Liver (tissue), 9 donors: ENCODE results near the gene NAPA. TPM values are rescaled to one million over a fixed set of nuclear protein-coding genes. Genes with fewer than 3 reads are reported as not detected.
A peak's percentile ranks its signal among the peaks of the same experiment; 100 is the strongest.

Experiments
- DNase-seq: peaks from one replicate; pipeline ENCODE4 v3.0.0-alpha.2; 2017; ENCODE audit warnings: low spot score
- H3K27ac ChIP-seq, 2 donors: one replicate each; pipeline ENCODE4 v1.7.0; 2013; ENCODE audit warnings: inconsistent platforms in 2 of 2, low read length in 2 of 2, control low read depth in 1 of 2, low read depth in 1 of 2, mild to moderate bottlenecking in 1 of 2
- H3K27me3 ChIP-seq, 4 donors: one replicate each; pipeline versions ENCODE4 v1.6.1 to v1.7.0; 2013; ENCODE audit warnings: low read length in 3 of 4, inconsistent platforms in 1 of 4, mild to moderate bottlenecking in 1 of 4, moderate library complexity in 1 of 4; ENCODE audit not compliant: control insufficient read depth in 4 of 4, insufficient read depth in 4 of 4
- H3K36me3 ChIP-seq, 4 donors: one replicate each; pipeline versions ENCODE4 v1.6.1 to v1.7.0; 2013; ENCODE audit warnings: low read length in 3 of 4, mild to moderate bottlenecking in 3 of 4, low read depth in 1 of 4, moderate library complexity in 1 of 4; ENCODE audit not compliant: control insufficient read depth in 4 of 4, insufficient read depth in 3 of 4
- H3K4me1 ChIP-seq, 4 donors: one replicate each; pipeline versions ENCODE4 v1.6.1 to v1.7.0; 2013; ENCODE audit warnings: low read length in 3 of 4, mild to moderate bottlenecking in 3 of 4, moderate library complexity in 1 of 4; ENCODE audit not compliant: control insufficient read depth in 4 of 4, insufficient read depth in 4 of 4
- H3K4me3 ChIP-seq, 3 donors: one replicate each; pipeline versions ENCODE4 v1.6.1 to v1.7.0; 2013; ENCODE audit warnings: low read length in 3 of 3, control low read depth in 1 of 3, low read depth in 1 of 3, mild to moderate bottlenecking in 1 of 3
- H3K9ac ChIP-seq, 2 donors: one replicate each; pipeline ENCODE4 v1.7.0; 2013; ENCODE audit warnings: low read length in 2 of 2, mild to moderate bottlenecking in 2 of 2, moderate library complexity in 2 of 2, control low read depth in 1 of 2, low read depth in 1 of 2
- H3K9me3 ChIP-seq, 4 donors: one replicate each; pipeline versions ENCODE4 v1.6.1 to v1.7.0; 2013; ENCODE audit warnings: low read length in 3 of 4; ENCODE audit not compliant: control insufficient read depth in 4 of 4
- EGR1 ChIP-seq, 2 donors: IDR thresholded peaks; 2 replicates each; pipeline ENCODE4 v1.6.1; 2016 to 2018; ENCODE audit warnings: antibody characterized with exemption in 2 of 2, low read depth in 2 of 2
- FOXA1 ChIP-seq: IDR thresholded peaks from 2 replicates; pipeline ENCODE4 v1.6.1; 2016; ENCODE audit warnings: antibody characterized with exemption
- GABPA ChIP-seq, 2 donors: IDR thresholded peaks in 1 of 2; conservative IDR thresholded peaks in 1 of 2; 2 replicates each; pipeline ENCODE4 v1.6.1; 2016; ENCODE audit warnings: antibody characterized with exemption in 2 of 2, mild to moderate bottlenecking in 1 of 2, moderate library complexity in 1 of 2
- MAX ChIP-seq: IDR thresholded peaks from 2 replicates; pipeline ENCODE4 v1.6.1; 2016; ENCODE audit warnings: antibody characterized with exemption
- NR2F2 ChIP-seq: IDR thresholded peaks from 2 replicates; pipeline ENCODE4 v1.6.1; 2016; ENCODE audit warnings: antibody characterized with exemption
- RAD21 ChIP-seq, 2 donors: IDR thresholded peaks; 2 replicates each; pipeline ENCODE4 v1.6.1; 2016; ENCODE audit warnings: antibody characterized with exemption in 2 of 2, mild to moderate bottlenecking in 2 of 2
- REST ChIP-seq: IDR thresholded peaks from 2 replicates; pipeline ENCODE4 v1.6.1; 2016; ENCODE audit warnings: antibody characterized with exemption, mild to moderate bottlenecking
- RXRA ChIP-seq, 2 donors: IDR thresholded peaks; 2 replicates each; pipeline ENCODE4 v1.6.1; 2017 to 2018; ENCODE audit warnings: antibody characterized with exemption in 2 of 2, mild to moderate bottlenecking in 1 of 2
- SP1 ChIP-seq: IDR thresholded peaks from 2 replicates; pipeline ENCODE4 v1.6.1; 2018; ENCODE audit warnings: antibody characterized with exemption, mild to moderate bottlenecking
- YY1 ChIP-seq: IDR thresholded peaks from 2 replicates; pipeline ENCODE4 v1.6.1; 2016; ENCODE audit warnings: antibody characterized with exemption, mild to moderate bottlenecking
- WGBS: extraction: QIAGEN DNeasy Blood & Tissue Kit; methylation state at CpG from one replicate; pipeline ENCODE4 v1.1.7; 2013; 5-methylcytosine and 5-hydroxymethylcytosine counted together
- polyA plus RNA-seq, 2 donors: library from polyadenylated mRNA; stranded (reverse) in 1 of 2; unstranded in 1 of 2; fragments of 200-250 nt in 1 of 2; fragments of >200 nt in 1 of 2; fragmentation: Nextera tagmentation in 1 of 2; extraction: Ambion mirVana in 1 of 2; gene quantifications; one replicate each; pipeline versions ENCODE4 v1.2.1 to v1.2.3, GENCODE V29; 2013 to 2015
- total RNA-seq, 2 donors: library from RNA; depleted of rRNA; stranded (reverse); fragments of >200 nt; gene quantifications; one replicate each; pipeline ENCODE4 v1.2.3, GENCODE V29; 2014
- TF ChIP-seq, protein P1 (sequence below): IDR thresholded peaks from 2 replicates; pipeline ENCODE4 v1.6.1; 2016; ENCODE audit warnings: antibody characterized with exemption
- TF ChIP-seq, protein P2 (sequence below): fragments of 150-350 bp; IDR thresholded peaks from 2 replicates; pipeline ENCODE4 v1.5.1; 2017; ENCODE audit warnings: improper control_type of control experiment, low read depth, low read length; ENCODE audit not compliant: missing input control
- donor health status: healthy.
- donor health status: healthy.
- donor health status: healthy.
- donor health status: healthy.
- donor health status: healthy.

The NAPA gene
- total and polyA plus RNA-seq, 4 donors: 73.4 to 132 (median 120) TPM

DNA sequence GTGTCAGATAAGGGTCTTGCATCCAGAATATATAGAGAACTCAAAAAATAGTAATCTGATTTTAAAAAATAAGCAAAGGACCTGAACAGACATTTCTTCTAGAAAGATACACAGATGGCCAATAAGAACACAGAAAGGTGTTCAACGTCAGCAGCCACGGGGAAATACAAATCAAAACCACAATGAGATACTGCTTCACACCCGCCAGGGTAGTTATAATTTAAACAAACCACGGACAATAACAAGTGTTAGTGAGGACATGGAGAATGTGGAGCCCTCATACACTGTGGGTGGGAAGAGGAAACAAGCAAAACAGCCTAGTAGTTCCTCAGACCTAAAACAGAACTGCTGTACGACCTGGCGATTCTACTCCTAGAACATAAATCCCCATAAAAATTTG, 26.7 kb upstream of the NAPA start:
- WGBS: 77% methylated on average over 6 of the region's 6 CpGs
- Histone ChIP-seq H3K27ac (no peak overlapping the region), H3K4me1 (peaks cover 0 to 6% (median 0%) of the 10 kb centered on the region in 4 donors), H3K27me3 (no peaks in the 10 kb centered on the region), H3K4me3 (no peak overlapping the region), H3K9me3 (no peaks in the 10 kb centered on the region), H3K9ac (no peak overlapping the region), H3K36me3 (no peaks in the 10 kb centered on the region)
- DNase-seq: no peak
- TF ChIP-seq SP1 (no peak), NR2F2 (no peak), REST (no peak)
- TF ChIP-seq, protein P1, sequence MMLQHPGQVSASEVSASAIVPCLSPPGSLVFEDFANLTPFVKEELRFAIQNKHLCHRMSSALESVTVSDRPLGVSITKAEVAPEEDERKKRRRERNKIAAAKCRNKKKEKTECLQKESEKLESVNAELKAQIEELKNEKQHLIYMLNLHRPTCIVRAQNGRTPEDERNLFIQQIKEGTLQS: no peak
- TF ChIP-seq, protein P2, sequence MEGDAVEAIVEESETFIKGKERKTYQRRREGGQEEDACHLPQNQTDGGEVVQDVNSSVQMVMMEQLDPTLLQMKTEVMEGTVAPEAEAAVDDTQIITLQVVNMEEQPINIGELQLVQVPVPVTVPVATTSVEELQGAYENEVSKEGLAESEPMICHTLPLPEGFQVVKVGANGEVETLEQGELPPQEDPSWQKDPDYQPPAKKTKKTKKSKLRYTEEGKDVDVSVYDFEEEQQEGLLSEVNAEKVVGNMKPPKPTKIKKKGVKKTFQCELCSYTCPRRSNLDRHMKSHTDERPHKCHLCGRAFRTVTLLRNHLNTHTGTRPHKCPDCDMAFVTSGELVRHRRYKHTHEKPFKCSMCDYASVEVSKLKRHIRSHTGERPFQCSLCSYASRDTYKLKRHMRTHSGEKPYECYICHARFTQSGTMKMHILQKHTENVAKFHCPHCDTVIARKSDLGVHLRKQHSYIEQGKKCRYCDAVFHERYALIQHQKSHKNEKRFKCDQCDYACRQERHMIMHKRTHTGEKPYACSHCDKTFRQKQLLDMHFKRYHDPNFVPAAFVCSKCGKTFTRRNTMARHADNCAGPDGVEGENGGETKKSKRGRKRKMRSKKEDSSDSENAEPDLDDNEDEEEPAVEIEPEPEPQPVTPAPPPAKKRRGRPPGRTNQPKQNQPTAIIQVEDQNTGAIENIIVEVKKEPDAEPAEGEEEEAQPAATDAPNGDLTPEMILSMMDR: no peak

DNA sequence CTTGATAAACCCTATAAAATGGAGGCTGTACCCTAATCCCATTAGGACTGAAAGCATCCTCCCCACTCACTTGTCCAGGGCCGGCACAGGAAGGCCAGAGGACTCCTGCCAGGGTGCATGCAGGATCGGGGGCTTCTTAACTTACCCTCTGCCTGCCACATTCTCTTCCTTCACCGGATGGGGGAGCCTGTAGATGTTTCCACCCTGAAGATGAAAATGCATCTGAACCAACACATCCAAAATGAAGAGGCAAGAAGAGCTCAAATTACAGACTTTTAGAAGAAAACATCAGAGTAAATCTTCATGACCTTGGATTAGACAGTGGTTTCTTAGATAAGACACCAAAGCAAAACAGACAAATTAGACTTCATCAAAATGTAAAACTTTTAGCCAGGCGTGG, 25.9 kb upstream of the NAPA start:
- TF ChIP-seq, protein P2: peak; percentile 16
- TF ChIP-seq EGR1 (IDR thresholded peaks at IDR 0.05; ENCODE audit: low read depth in 2 of 2) (no peak), YY1 (no peak), GABPA (IDR thresholded peaks at IDR 0.05 in 1 of 2, conservative IDR thresholded peaks at IDR 0.05 in 1 of 2) (no peak), REST (no peak), FOXA1 (no peak), MAX (no peak), RAD21 (IDR thresholded peaks at IDR 0.05) (peak; percentile 47 to 65), RXRA (IDR thresholded peaks at IDR 0.05) (no peak)
- WGBS: 65% methylated on average over 4 of the region's 4 CpGs
- no peak overlapping the region for H3K9ac ChIP-seq

More for the DNA sequence above, 25.9 kb upstream of the NAPA start:
- no peak for DNase-seq
- H3K9me3 ChIP-seq: no peaks in the 10 kb centered on the region
- H3K27me3 ChIP-seq: no peaks in the 10 kb centered on the region
- no peak overlapping the region for H3K4me3 ChIP-seq
- no peaks in the 10 kb centered on the region for H3K36me3 ChIP-seq
- H3K27ac ChIP-seq: no peak overlapping the region
- peaks cover 0 to 6% (median 0%) of the 10 kb centered on the region in 4 donors for H3K4me1 ChIP-seq
